ENCODE data around the gene PAPPA. TPM values are rescaled to one million over a fixed set of nuclear protein-coding genes. Genes with fewer than 3 reads are reported as not detected.

PAPPA gene
- total RNA-seq, 1 experiment from 2014 or later, result 0.05 TPM

- H3K79me2 ChIP-seq (ENCODE audit: insufficient read depth, low read length), result no peaks in the 10 kb centered on the region
- no peaks in the 10 kb centered on the region for H3K9me3 ChIP-seq (ENCODE audit: control insufficient read depth in 1 of 2, insufficient read depth in 1 of 2, low read depth in 1 of 2, low read length in 2 of 2)
- no peaks in the 10 kb centered on the region for H3K36me3 ChIP-seq (ENCODE audit: control insufficient read depth in 1 of 2, insufficient read depth in 2 of 2, low read length in 2 of 2)
- no peak overlapping the region for H3K4me2 ChIP-seq (ENCODE audit: low read length)
- H3K4me1 ChIP-seq (ENCODE audit: control insufficient read depth in 1 of 2, insufficient read depth in 2 of 2, low read length in 2 of 2), result no peaks in the 10 kb centered on the region
- H3K9ac ChIP-seq (ENCODE audit: low read length), result no peak overlapping the region
- intact Hi-C loops (cut with micrococcal nuclease), result no loop called here
- H4K20me1 ChIP-seq (ENCODE audit: insufficient read depth), result no peaks in the 10 kb centered on the region
- no TSS peak for BruUV-seq (replicated peaks)
- no peak for DNase-seq (ENCODE audit: low read depth, low spot score)
- TF ChIP-seq, protein P1, sequence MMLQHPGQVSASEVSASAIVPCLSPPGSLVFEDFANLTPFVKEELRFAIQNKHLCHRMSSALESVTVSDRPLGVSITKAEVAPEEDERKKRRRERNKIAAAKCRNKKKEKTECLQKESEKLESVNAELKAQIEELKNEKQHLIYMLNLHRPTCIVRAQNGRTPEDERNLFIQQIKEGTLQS (IDR thresholded peaks at IDR 0.05), result no peak
- no peak for TF ChIP-seq ELF1 (IDR thresholded peaks at IDR 0.05; ENCODE audit: borderline replicate concordance, low read depth)
- TF ChIP-seq FOSL1 (IDR thresholded peaks at IDR 0.05; ENCODE audit: low read depth), result no peak
- no peak for TF ChIP-seq RAD21 (IDR thresholded peaks at IDR 0.05; ENCODE audit: low read depth)
- no peak for TF ChIP-seq SIN3A (IDR thresholded peaks at IDR 0.05; ENCODE audit: low read depth)
- TF ChIP-seq EZH2 (IDR thresholded peaks at IDR 0.05), result no peak
- TF ChIP-seq YY1 (IDR thresholded peaks at IDR 0.05; ENCODE audit: extremely low read depth, insufficient replicate concordance, low read depth, low read length), result no peak
- no peak for TF ChIP-seq ZFX (IDR thresholded peaks at IDR 0.05)
- no peak for TF ChIP-seq SP1 (IDR thresholded peaks at IDR 0.05; ENCODE audit: low read depth)
- TF ChIP-seq, protein P2, sequence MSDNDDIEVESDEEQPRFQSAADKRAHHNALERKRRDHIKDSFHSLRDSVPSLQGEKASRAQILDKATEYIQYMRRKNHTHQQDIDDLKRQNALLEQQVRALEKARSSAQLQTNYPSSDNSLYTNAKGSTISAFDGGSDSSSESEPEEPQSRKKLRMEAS (IDR thresholded peaks at IDR 0.05), result no peak
- TF ChIP-seq JUND (IDR thresholded peaks at IDR 0.05), result no peak
- TF ChIP-seq POLR2AphosphoS5 (IDR thresholded peaks at IDR 0.05; ENCODE audit: low read depth, low read length), result no peak
- TF ChIP-seq, protein P3, sequence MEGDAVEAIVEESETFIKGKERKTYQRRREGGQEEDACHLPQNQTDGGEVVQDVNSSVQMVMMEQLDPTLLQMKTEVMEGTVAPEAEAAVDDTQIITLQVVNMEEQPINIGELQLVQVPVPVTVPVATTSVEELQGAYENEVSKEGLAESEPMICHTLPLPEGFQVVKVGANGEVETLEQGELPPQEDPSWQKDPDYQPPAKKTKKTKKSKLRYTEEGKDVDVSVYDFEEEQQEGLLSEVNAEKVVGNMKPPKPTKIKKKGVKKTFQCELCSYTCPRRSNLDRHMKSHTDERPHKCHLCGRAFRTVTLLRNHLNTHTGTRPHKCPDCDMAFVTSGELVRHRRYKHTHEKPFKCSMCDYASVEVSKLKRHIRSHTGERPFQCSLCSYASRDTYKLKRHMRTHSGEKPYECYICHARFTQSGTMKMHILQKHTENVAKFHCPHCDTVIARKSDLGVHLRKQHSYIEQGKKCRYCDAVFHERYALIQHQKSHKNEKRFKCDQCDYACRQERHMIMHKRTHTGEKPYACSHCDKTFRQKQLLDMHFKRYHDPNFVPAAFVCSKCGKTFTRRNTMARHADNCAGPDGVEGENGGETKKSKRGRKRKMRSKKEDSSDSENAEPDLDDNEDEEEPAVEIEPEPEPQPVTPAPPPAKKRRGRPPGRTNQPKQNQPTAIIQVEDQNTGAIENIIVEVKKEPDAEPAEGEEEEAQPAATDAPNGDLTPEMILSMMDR (IDR thresholded peaks at IDR 0.05 in 2 of 3, conservative IDR thresholded peaks at IDR 0.05 in 1 of 3; ENCODE audit: borderline replicate concordance in 1 of 3, insufficient read depth in 1 of 3, low read depth in 2 of 3, low read length in 2 of 3), result no peak
- no peak for TF ChIP-seq TCF7L2 (IDR thresholded peaks at IDR 0.05; ENCODE audit: borderline replicate concordance, extremely low read depth, insufficient read depth, insufficient read length)
- TF ChIP-seq EZH2phosphoT487 (IDR thresholded peaks at IDR 0.05; ENCODE audit: borderline replicate concordance), result no peak
- no peak for TF ChIP-seq EGR1 (IDR thresholded peaks at IDR 0.05; ENCODE audit: low read depth)
- no peak for TF ChIP-seq CBX3 (IDR thresholded peaks at IDR 0.05; ENCODE audit: low read depth)
- no peak for TF ChIP-seq CEBPB (IDR thresholded peaks at IDR 0.05; ENCODE audit: low read depth)
- TF ChIP-seq, protein P4, sequence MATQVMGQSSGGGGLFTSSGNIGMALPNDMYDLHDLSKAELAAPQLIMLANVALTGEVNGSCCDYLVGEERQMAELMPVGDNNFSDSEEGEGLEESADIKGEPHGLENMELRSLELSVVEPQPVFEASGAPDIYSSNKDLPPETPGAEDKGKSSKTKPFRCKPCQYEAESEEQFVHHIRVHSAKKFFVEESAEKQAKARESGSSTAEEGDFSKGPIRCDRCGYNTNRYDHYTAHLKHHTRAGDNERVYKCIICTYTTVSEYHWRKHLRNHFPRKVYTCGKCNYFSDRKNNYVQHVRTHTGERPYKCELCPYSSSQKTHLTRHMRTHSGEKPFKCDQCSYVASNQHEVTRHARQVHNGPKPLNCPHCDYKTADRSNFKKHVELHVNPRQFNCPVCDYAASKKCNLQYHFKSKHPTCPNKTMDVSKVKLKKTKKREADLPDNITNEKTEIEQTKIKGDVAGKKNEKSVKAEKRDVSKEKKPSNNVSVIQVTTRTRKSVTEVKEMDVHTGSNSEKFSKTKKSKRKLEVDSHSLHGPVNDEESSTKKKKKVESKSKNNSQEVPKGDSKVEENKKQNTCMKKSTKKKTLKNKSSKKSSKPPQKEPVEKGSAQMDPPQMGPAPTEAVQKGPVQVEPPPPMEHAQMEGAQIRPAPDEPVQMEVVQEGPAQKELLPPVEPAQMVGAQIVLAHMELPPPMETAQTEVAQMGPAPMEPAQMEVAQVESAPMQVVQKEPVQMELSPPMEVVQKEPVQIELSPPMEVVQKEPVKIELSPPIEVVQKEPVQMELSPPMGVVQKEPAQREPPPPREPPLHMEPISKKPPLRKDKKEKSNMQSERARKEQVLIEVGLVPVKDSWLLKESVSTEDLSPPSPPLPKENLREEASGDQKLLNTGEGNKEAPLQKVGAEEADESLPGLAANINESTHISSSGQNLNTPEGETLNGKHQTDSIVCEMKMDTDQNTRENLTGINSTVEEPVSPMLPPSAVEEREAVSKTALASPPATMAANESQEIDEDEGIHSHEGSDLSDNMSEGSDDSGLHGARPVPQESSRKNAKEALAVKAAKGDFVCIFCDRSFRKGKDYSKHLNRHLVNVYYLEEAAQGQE (IDR thresholded peaks at IDR 0.05; ENCODE audit: low read depth), result no peak
- ATAC-seq, result no peak
- no peak overlapping the region for H3K27ac ChIP-seq (ENCODE audit: low read depth, low read length)
- no peak overlapping the region for H3K4me3 ChIP-seq (replicated peaks in 1 of 2; ENCODE audit: low read depth in 1 of 2, low read length in 2 of 2)
- no peaks in the 10 kb centered on the region for H3K27me3 ChIP-seq (ENCODE audit: insufficient read depth, low read length)
- H2AFZ ChIP-seq (ENCODE audit: low read depth, low read length, poor library complexity, severe bottlenecking), result no peak overlapping the region
- ChIA-PET POLR2A (no interaction called here), RAD21 (ENCODE audit: low non-redundant PET in 1 of 2, low total read pairs in 2 of 2, uncharacterized antibody in 2 of 2, unreplicated experiment in 2 of 2) (no interaction called here), CTCF (no interaction called here)
- no peaks in the 10 kb centered on the region for H3K9me2 ChIP-seq (ENCODE audit: insufficient read depth)
Observed at GRCh38 chr9:116387934-116388698, 234.5 kb downstream of the PAPPA start.
